ENCODE results near the gene RBM6. TPM values are rescaled to one million over a fixed set of nuclear protein-coding genes. Genes with fewer than 3 reads are reported as not detected.

RBM6 gene
- total RNA-seq, 1 experiment from 2014 or later: 118 TPM

- POLR2A ChIA-PET: interaction anchor here (0.9 kb wide), 1 partner anchor 17 kb away, joined by 3 read pairs; the partner anchor contains the start of gene MON1A
- CTCF ChIA-PET: interaction anchor here (1.3 to 4.3 kb wide), 3 partner anchors 17 to 110 kb away, joined by 3 to 88 read pairs (median 3); partner anchors contain the start of genes INKA1 and MON1A
- H3K4me3 Mint-ChIP-seq: no peak overlapping the region
- H3K27ac Mint-ChIP-seq: peak overlapping the region; percentile 57; the same call in 1 of the 2 replicates
- peaks cover 11% of the 10 kb centered on the region for H3K27me3 Mint-ChIP-seq (ENCODE audit: low read depth)
- no peaks in the 10 kb centered on the region for H3K9me3 Mint-ChIP-seq
- ATAC-seq: no peak
- H3K4me1 Mint-ChIP-seq: peaks cover 27% of the 10 kb centered on the region
- DNase-seq (ENCODE audit: low spot score): no peak
- TF ChIP-seq PRDM15 (CRISPR knock-in tag; IDR thresholded peaks at IDR 0.05) (peak; percentile 89), TCF7 (CRISPR knock-in tag; IDR thresholded peaks at IDR 0.05; ENCODE audit: low read depth) (no peak)
- no peaks in the 10 kb centered on the region for H3K36me3 Mint-ChIP-seq
Observed at GRCh38 chr3:49912881-49913281, 27.1 kb upstream of the RBM6 start.

GRCh38 chr3:49914906-49915305 lies 25.0 kb upstream of the RBM6 start:
- Mint-ChIP-seq H3K4me3 (no peak overlapping the region), H3K4me1 (peaks cover 15% of the 10 kb centered on the region), H3K27me3 (ENCODE audit: low read depth) (peaks cover 4% of the 10 kb centered on the region), H3K9me3 (no peaks in the 10 kb centered on the region), H3K36me3 (no peaks in the 10 kb centered on the region), H3K27ac (no peak overlapping the region)
- TF ChIP-seq GRHL2 (CRISPR knock-in tag; IDR thresholded peaks at IDR 0.05; ENCODE audit: insufficient replicate concordance, severe bottlenecking): no peak
- POLR2A ChIA-PET: no interaction called here
- DNase-seq (ENCODE audit: low spot score): no peak
- no peak for ATAC-seq
- CTCF ChIA-PET: interaction anchor here (1.0 kb wide), 1 partner anchor 214 kb away, joined by 3 read pairs; no protein-coding TSS in a partner anchor

- H3K36me3 Mint-ChIP-seq: no peaks in the 10 kb centered on the region
- no peak overlapping the region for H3K4me3 Mint-ChIP-seq
- ChIA-PET POLR2A (no interaction called here), CTCF (interaction anchor here (1.1 to 1.3 kb wide), 2 partner anchors 13 to 113 kb away, joined by 3 to 4 read pairs; partner anchors contain the start of genes INKA1 and MON1A)
- no peaks in the 10 kb centered on the region for H3K9me3 Mint-ChIP-seq
- H3K27me3 Mint-ChIP-seq (ENCODE audit: low read depth): no peaks in the 10 kb centered on the region
- peak overlapping the region; percentile 23; the same call in 1 of the 2 replicates for H3K27ac Mint-ChIP-seq
- DNase-seq (ENCODE audit: low spot score): no peak
- peaks cover 2% of the 10 kb centered on the region; the same call in 1 of the 2 replicates for H3K4me1 Mint-ChIP-seq
- ATAC-seq: no peak
- TF ChIP-seq CTCF (IDR thresholded peaks at IDR 0.05) (no peak), SMAD3 (CRISPR knock-in tag; IDR thresholded peaks at IDR 0.05; ENCODE audit: borderline replicate concordance) (no peak), CREM (CRISPR knock-in tag; IDR thresholded peaks at IDR 0.05) (no peak), AFF4 (CRISPR knock-in tag; IDR thresholded peaks at IDR 0.05; ENCODE audit: borderline replicate concordance) (no peak), HMGA2 (CRISPR knock-in tag; IDR thresholded peaks at IDR 0.05) (no peak), ZNF138 (CRISPR knock-in tag; conservative IDR thresholded peaks at IDR 0.05) (no peak), ZNF416 (CRISPR knock-in tag; IDR thresholded peaks at IDR 0.05) (no peak), NFE2L1 (CRISPR knock-in tag; IDR thresholded peaks at IDR 0.05) (no peak), NFYB (CRISPR knock-in tag; conservative IDR thresholded peaks at IDR 0.05; ENCODE audit: low read depth) (no peak), AR (CRISPR knock-in tag; IDR thresholded peaks at IDR 0.05) (no peak), IRF1 (CRISPR knock-in tag; IDR thresholded peaks at IDR 0.05) (no peak), EMX1 (CRISPR knock-in tag; IDR thresholded peaks at IDR 0.05) (no peak), USF2 (CRISPR knock-in tag; IDR thresholded peaks at IDR 0.05) (no peak), SP1 (CRISPR knock-in tag; conservative IDR thresholded peaks at IDR 0.05) (no peak), ZNF317 (CRISPR knock-in tag; IDR thresholded peaks at IDR 0.05; ENCODE audit: borderline replicate concordance, low read depth) (no peak)
Observed at GRCh38 chr3:49916686-49917085, 23.3 kb upstream of the RBM6 start.
